Spleen (tissue), 11 donors: Measurements from ENCODE around the gene RFX3. TPM values are rescaled to one million over a fixed set of nuclear protein-coding genes. Genes with fewer than 3 reads are reported as not detected.
A peak's percentile ranks its signal among the peaks of the same experiment; 100 is the strongest.

Source experiments
- DNase-seq: peaks from one replicate; pipeline ENCODE4 v3.0.0-alpha.2; 2020
- H3K27ac ChIP-seq, 8 donors: fragments of 200-600 bp; sonication (generic) in 7 of 8; 1 replicate in 4 of 8; 2 replicates in 4 of 8; pipeline versions ENCODE4 v1.5.0 to v1.8.0; 2016 to 2021; ENCODE audit warnings: inconsistent platforms in 4 of 8, mild to moderate bottlenecking in 4 of 8, moderate library complexity in 1 of 8
- H3K27me3 ChIP-seq, 7 donors: fragments of 200-600 bp; sonication (generic) in 6 of 7; replicated peaks in 1 of 7; 1 replicate in 4 of 7; 2 replicates in 3 of 7; pipeline versions ENCODE4 v1.5.0 to v1.8.0; 2016 to 2021; ENCODE audit warnings: inconsistent platforms in 3 of 7, mild to moderate bottlenecking in 1 of 7
- H3K36me3 ChIP-seq, 6 donors: fragments of 200-600 bp; sonication (generic) in 5 of 6; 1 replicate in 4 of 6; 2 replicates in 2 of 6; pipeline versions ENCODE4 v1.5.0 to v1.8.0; 2016 to 2021; ENCODE audit warnings: inconsistent platforms in 2 of 6
- H3K4me1 ChIP-seq, 6 donors: fragments of 200-600 bp; sonication (generic) in 5 of 6; 1 replicate in 3 of 6; 2 replicates in 3 of 6; pipeline versions ENCODE4 v1.5.0 to v1.8.0; 2016 to 2021; ENCODE audit warnings: inconsistent platforms in 3 of 6
- H3K4me3 ChIP-seq, 8 donors: fragments of 200-600 bp; sonication (generic) in 7 of 8; 1 replicate in 4 of 8; 2 replicates in 4 of 8; pipeline versions ENCODE4 v1.5.0 to v1.8.0; 2016 to 2021; ENCODE audit warnings: inconsistent platforms in 4 of 8, mild to moderate bottlenecking in 4 of 8, moderate library complexity in 2 of 8
- H3K9me3 ChIP-seq, 8 donors: fragments of 200-600 bp; sonication (generic) in 7 of 8; 1 replicate in 4 of 8; 2 replicates in 4 of 8; pipeline versions ENCODE4 v1.5.0 to v1.8.0; 2016 to 2021; ENCODE audit warnings: inconsistent platforms in 4 of 8
- POLR2A ChIP-seq, 3 donors: fragments of 450-650 bp; IDR thresholded peaks; one replicate each; pipeline ENCODE4 v1.5.1; 2017; ENCODE audit warnings: antibody characterized with exemption in 3 of 3, mild to moderate bottlenecking in 1 of 3
- POLR2AphosphoS5 ChIP-seq, 3 donors: sonication (generic); formaldehyde crosslinking; IDR thresholded peaks; one replicate each; pipeline ENCODE4 v1.5.1; 2017; ENCODE audit warnings: antibody characterized with exemption in 3 of 3
- WGBS, 5 donors: extraction: QIAGEN DNeasy Blood & Tissue Kit in 3 of 5; methylation state at CpG; one replicate each; pipeline versions ENCODE4 v1.1.5 to v1.1.7; 2013 to 2018; 5-methylcytosine and 5-hydroxymethylcytosine counted together
- intact Hi-C: fragments of 100-400 bp; cut with DNase I; formaldehyde crosslinking; loops from one replicate; pipeline ENCODE4 v1.15.0; 2023; ENCODE audit warnings: low total_unique reads
- polyA plus RNA-seq, 3 donors: library from polyadenylated mRNA; stranded (reverse); fragments of 200-250 nt; gene quantifications; one replicate each; pipeline ENCODE4 v1.2.1, GENCODE V29; 2013
- total RNA-seq, 7 donors: library from RNA; depleted of rRNA in 3 of 7; stranded (reverse); fragments of >200 nt in 3 of 7; fragmentation: NEBNext Ultra II Directional in 4 of 7; extraction: Animal tissue kit (Norgen Biotek cat#: 25700) in 4 of 7; gene quantifications; one replicate each; pipeline versions ENCODE4 v1.1.0 to v1.2.1, GENCODE V29; 2016 to 2021
- TF ChIP-seq, protein P1 (sequence below), 11 experiments: fragments of 200-600 bp in 7 of 11; fragments of 450-650 bp in 4 of 11; sonication (generic) in 4 of 11; IDR thresholded peaks in 8 of 11; conservative IDR thresholded peaks in 3 of 11; 1 replicate in 7 of 11; 2 replicates in 4 of 11; pipeline versions ENCODE4 v1.4.0 to v1.8.0; 2016 to 2021; ENCODE audit warnings: antibody characterized with exemption in 11 of 11, inconsistent platforms in 4 of 11, mild to moderate bottlenecking in 1 of 11
- donor health status: healthy with polysubstance abuse.
- donor health status: DM: no; HTN: no; CAD: no; lungs with moderate emphysema.
- donor health status: DM: no; HTN: no; CAD: no.
- donor health status: Bipolar disorder and iron deficiency.
- donor health status: healthy.
- donor health status: DM: no; HTN: no; CAD: no.
- donor health status: DM: yes; HTN: yes; CAD: no.

The RFX3 gene
- total and polyA plus RNA-seq, 10 donors, result 2.5 to 25.9 (median 19.1) TPM

- no peaks in the 10 kb centered on the region for H3K27me3 ChIP-seq
- H3K36me3 ChIP-seq, result no peaks in the 10 kb centered on the region
- no peak overlapping the region for H3K4me3 ChIP-seq
- DNase-seq, result no peak
- TF ChIP-seq POLR2AphosphoS5 (IDR thresholded peaks at IDR 0.05), result no peak
- TF ChIP-seq POLR2A (IDR thresholded peaks at IDR 0.05), result no peak
- TF ChIP-seq, protein P1, sequence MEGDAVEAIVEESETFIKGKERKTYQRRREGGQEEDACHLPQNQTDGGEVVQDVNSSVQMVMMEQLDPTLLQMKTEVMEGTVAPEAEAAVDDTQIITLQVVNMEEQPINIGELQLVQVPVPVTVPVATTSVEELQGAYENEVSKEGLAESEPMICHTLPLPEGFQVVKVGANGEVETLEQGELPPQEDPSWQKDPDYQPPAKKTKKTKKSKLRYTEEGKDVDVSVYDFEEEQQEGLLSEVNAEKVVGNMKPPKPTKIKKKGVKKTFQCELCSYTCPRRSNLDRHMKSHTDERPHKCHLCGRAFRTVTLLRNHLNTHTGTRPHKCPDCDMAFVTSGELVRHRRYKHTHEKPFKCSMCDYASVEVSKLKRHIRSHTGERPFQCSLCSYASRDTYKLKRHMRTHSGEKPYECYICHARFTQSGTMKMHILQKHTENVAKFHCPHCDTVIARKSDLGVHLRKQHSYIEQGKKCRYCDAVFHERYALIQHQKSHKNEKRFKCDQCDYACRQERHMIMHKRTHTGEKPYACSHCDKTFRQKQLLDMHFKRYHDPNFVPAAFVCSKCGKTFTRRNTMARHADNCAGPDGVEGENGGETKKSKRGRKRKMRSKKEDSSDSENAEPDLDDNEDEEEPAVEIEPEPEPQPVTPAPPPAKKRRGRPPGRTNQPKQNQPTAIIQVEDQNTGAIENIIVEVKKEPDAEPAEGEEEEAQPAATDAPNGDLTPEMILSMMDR (IDR thresholded peaks at IDR 0.05 in 8 of 11, conservative IDR thresholded peaks at IDR 0.05 in 3 of 11), result no peak
- intact Hi-C loops, result no loop called here
- no peak overlapping the region for H3K27ac ChIP-seq
- no peaks in the 10 kb centered on the region for H3K9me3 ChIP-seq
- no peaks in the 10 kb centered on the region for H3K4me1 ChIP-seq
These were observed 155.1 kb downstream of the RFX3 start for GRCh38 chr9:3370715-3371114.

DNA sequence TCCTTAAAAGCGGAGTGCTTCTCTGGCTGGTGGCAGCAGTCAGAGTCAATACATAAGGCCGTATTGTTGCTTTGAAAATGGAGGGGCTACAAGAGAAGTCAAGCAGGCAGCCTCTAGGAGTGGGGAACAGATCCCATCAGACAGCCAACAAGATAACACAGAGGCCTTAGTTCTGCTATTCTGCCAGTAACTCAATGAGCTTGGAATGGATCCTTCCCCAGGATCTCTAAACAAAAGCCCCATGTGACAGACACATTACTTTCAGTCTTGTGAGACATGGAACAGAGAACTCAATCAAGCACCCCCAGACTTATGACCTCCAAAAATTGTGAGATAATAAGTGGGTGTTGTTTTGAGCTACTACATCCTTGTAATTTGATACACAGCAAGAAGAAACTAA lies 158.6 kb downstream of the RFX3 start:
- intact Hi-C loops, result no loop called here
- DNase-seq, result no peak
- H3K9me3 ChIP-seq, result no peaks in the 10 kb centered on the region
- H3K36me3 ChIP-seq, result peaks cover 0 to 4% (median 0%) of the 10 kb centered on the region in 6 donors
- H3K27ac ChIP-seq, result no peak overlapping the region
- no peaks in the 10 kb centered on the region for H3K27me3 ChIP-seq
- WGBS, 5 donors, result 81 to 100% (median 95%) methylated on average over 2 of the region's 2 CpGs
- TF ChIP-seq, protein P1 (IDR thresholded peaks at IDR 0.05 in 8 of 11, conservative IDR thresholded peaks at IDR 0.05 in 3 of 11), result no peak
- TF ChIP-seq POLR2A (IDR thresholded peaks at IDR 0.05) (no peak), POLR2AphosphoS5 (IDR thresholded peaks at IDR 0.05) (no peak)
- H3K4me1 ChIP-seq, result no peaks in the 10 kb centered on the region
- no peak overlapping the region for H3K4me3 ChIP-seq

GRCh38 chr9:3361689-3362392 lies 164.0 kb downstream of the RFX3 start:
- H3K9me3 ChIP-seq, result peaks cover 0 to 12% (median 6%) of the 10 kb centered on the region in 8 donors
- no peaks in the 10 kb centered on the region for H3K27me3 ChIP-seq
- H3K36me3 ChIP-seq, result peaks cover 0 to 4% (median 0%) of the 10 kb centered on the region in 6 donors
- TF ChIP-seq, protein P1 (IDR thresholded peaks at IDR 0.05 in 8 of 11, conservative IDR thresholded peaks at IDR 0.05 in 3 of 11), result no peak
- TF ChIP-seq POLR2AphosphoS5 (IDR thresholded peaks at IDR 0.05), result no peak
- no peak for TF ChIP-seq POLR2A (IDR thresholded peaks at IDR 0.05)
- no peak overlapping the region for H3K4me3 ChIP-seq
- peaks cover 0 to 33% (median 0%) of the 10 kb centered on the region in 6 donors for H3K4me1 ChIP-seq
- WGBS, 5 donors, result 89 to 99% (median 98%) methylated on average over 2 of the region's 2 CpGs
- intact Hi-C loops, result no loop called here
- H3K27ac ChIP-seq, result peak overlapping the region in 4 of 8 donors; percentile 23 to 74 (median 60)
- no peak for DNase-seq

DNA sequence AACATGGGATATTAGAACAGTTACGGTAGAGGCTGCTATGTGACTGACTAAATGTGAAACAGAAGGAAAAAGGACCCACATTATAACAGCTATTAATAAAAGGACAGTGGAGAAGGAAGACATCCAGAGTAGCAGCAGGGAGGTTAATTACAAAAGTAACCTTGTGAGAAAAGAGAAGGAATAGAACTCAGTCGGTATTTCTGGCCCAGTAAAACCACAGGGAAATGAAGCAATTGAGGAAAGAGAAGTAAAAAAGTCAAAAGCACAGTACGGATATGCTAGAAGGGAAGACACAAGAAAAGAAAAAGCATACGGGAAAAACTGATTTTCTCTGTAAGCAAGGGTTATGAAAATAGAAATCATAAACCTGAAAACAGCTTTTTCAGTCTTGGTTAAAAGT lies 164.7 kb downstream of the RFX3 start:
- Histone ChIP-seq H3K27ac (peak overlapping the region in 5 of 8 donors; percentile 23 to 74 (median 53)), H3K4me1 (peaks cover 0 to 33% (median 0%) of the 10 kb centered on the region in 6 donors), H3K27me3 (no peaks in the 10 kb centered on the region), H3K36me3 (peaks cover 0 to 4% (median 0%) of the 10 kb centered on the region in 6 donors), H3K4me3 (no peak overlapping the region), H3K9me3 (peaks cover 0 to 12% (median 6%) of the 10 kb centered on the region in 8 donors)
- intact Hi-C loops, result no loop called here
- 48 to 75% (median 58%) methylated on average over 4 of the region's 4 CpGs for WGBS, 5 donors
- no peak for DNase-seq
- no peak for TF ChIP-seq POLR2A (IDR thresholded peaks at IDR 0.05)
- TF ChIP-seq, protein P1 (IDR thresholded peaks at IDR 0.05 in 8 of 11, conservative IDR thresholded peaks at IDR 0.05 in 3 of 11), result no peak
- TF ChIP-seq POLR2AphosphoS5 (IDR thresholded peaks at IDR 0.05), result no peak
